GM12872 (cell line): Measurements from ENCODE around the gene PPP2R5C.

Source experiments
- CTCF ChIP-seq: IDR thresholded peaks from 3 replicates; pipeline ENCODE4 v1.5.1; 2011; ENCODE audit warnings: low read depth, mild to moderate bottlenecking, low read length, moderate library complexity; ENCODE audit not compliant: insufficient read depth

PPP2R5C gene

GRCh38 chr14:101865288-101865687 lies 103.8 kb downstream of the PPP2R5C start:
- TF ChIP-seq CTCF: no peak

GRCh38 chr14:101867854-101868253 lies 106.3 kb downstream of the PPP2R5C start:
- TF ChIP-seq CTCF: no peak

GRCh38 chr14:101869217-101869616 lies 107.7 kb downstream of the PPP2R5C start:
- TF ChIP-seq CTCF: no peak

- no peak for TF ChIP-seq CTCF
Measured at GRCh38 chr14:101870273-101870939, 108.9 kb downstream of the PPP2R5C start.

- TF ChIP-seq CTCF: no peak
Measured at GRCh38 chr14:101872346-101872745, 110.8 kb downstream of the PPP2R5C start.

- no peak for TF ChIP-seq CTCF
Measured at GRCh38 chr14:101873076-101873825, 111.7 kb downstream of the PPP2R5C start.

- no peak for TF ChIP-seq CTCF
Measured at GRCh38 chr14:101873991-101874390, 112.5 kb downstream of the PPP2R5C start.
